HG02623 (cell line): ENCODE results near the gene SRD5A1.
A peak's percentile ranks its signal among the peaks of the same experiment; 100 is the strongest.

ENCODE experiments used
- ATAC-seq: cut with Tn5 transposase; IDR thresholded peaks from one replicate; pipeline ENCODE4 v1.9.1; 2021; ENCODE audit warnings: moderate library complexity; ENCODE audit not compliant: unreplicated experiment

The SRD5A1 gene

GRCh38 chr5:6711409-6712141, 78.3 kb downstream of the SRD5A1 start:
- ATAC-seq: no peak

- ATAC-seq: no peak
Observed at GRCh38 chr5:6712142-6712576, 78.9 kb downstream of the SRD5A1 start.

- peak; percentile 61 for ATAC-seq
Observed at GRCh38 chr5:6712577-6713273, 79.5 kb downstream of the SRD5A1 start.

- ATAC-seq: peak; percentile 22
Observed at GRCh38 chr5:6713274-6714225, 80.3 kb downstream of the SRD5A1 start, which contains the start of gene TENT4A. Gene TENT4A (plus strand): TSS chr5:6713432. CDS start chr5:6713984, 552 bp downstream.

- peak; percentile 4 for ATAC-seq
Observed at GRCh38 chr5:6714226-6715041, 81.2 kb downstream of the SRD5A1 start.

GRCh38 chr5:6715271-6715670, 82.0 kb downstream of the SRD5A1 start:
- ATAC-seq: no peak

- ATAC-seq: no peak
Observed at GRCh38 chr5:6715758-6716628, 82.8 kb downstream of the SRD5A1 start.

- ATAC-seq: no peak
Observed at GRCh38 chr5:6716629-6717149, 83.4 kb downstream of the SRD5A1 start.

GRCh38 chr5:6717247-6717646, 84.0 kb downstream of the SRD5A1 start:
- ATAC-seq: no peak

- ATAC-seq: no peak
Observed at GRCh38 chr5:6717687-6718086, 84.4 kb downstream of the SRD5A1 start.

GRCh38 chr5:6718161-6718681, 85.0 kb downstream of the SRD5A1 start:
- ATAC-seq: no peak

- ATAC-seq: no peak
Observed at GRCh38 chr5:6718718-6719117, 85.5 kb downstream of the SRD5A1 start.

- ATAC-seq: no peak
Observed at GRCh38 chr5:6719417-6719816, 86.2 kb downstream of the SRD5A1 start.

GRCh38 chr5:6719896-6720560, 86.8 kb downstream of the SRD5A1 start:
- no peak for ATAC-seq

GRCh38 chr5:6720561-6720921, 87.3 kb downstream of the SRD5A1 start:
- ATAC-seq: no peak

- ATAC-seq: no peak
Observed at GRCh38 chr5:6721442-6721841, 88.2 kb downstream of the SRD5A1 start.

GRCh38 chr5:6722015-6722414, 88.8 kb downstream of the SRD5A1 start:
- no peak for ATAC-seq

- no peak for ATAC-seq
Observed at GRCh38 chr5:6723122-6723815, 90.0 kb downstream of the SRD5A1 start.
